ENCODE data around the gene KCNK7. TPM values are rescaled to one million over a fixed set of nuclear protein-coding genes. Genes with fewer than 3 reads are reported as not detected.

KCNK7 gene
- total RNA-seq: 0.18 and 0.47 TPM in 2 replicates

DNA sequence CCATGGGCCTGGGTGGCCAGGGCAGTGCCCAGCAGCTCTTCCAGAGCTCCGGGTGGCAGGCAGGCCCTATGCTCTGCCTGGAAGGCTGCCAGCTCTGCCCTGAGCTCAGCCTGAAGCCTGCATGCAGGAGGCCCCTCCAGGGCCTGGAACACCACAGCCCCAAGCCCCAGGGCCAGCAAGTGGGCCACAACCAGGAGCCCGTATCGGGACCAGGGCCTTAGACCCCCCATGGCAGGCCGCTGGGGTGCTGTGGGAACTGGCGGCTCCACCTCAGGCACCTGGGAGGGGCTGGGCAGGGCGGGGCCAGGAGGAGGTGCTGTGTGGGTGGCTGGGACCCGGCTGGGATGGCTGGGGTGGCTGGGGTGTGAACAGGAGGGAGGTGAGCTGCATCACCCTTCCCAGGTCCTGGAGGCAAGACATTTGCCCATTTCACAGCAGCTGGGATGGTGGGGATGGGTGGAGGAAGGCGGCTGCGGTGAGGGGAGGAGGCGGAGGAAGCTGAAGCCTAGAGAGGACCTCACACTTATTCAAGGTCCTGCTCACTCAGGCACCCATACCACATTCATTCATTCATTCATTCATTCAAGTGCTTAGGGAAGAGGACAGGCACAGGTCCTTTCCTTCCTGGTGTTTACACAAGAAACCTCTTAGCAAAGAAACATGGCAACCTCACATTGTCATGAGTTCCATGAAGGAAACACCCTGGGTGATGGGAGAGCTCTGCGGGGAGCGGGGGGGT lies at the start of gene KCNK7:
Gene KCNK7, minus strand, starts transcription at position 258 of the 739 bp plus-strand sequence. Its CDS starts 28 bp downstream, at position 230.

GRCh38 chr11:65637794-65638419 lies 42.3 kb upstream of the KCNK7 start, which contains the start of gene SIPA1:
Gene SIPA1 (plus strand): TSS chr11:65638101. CDS start chr11:65640922, 2,821 bp downstream.

DNA sequence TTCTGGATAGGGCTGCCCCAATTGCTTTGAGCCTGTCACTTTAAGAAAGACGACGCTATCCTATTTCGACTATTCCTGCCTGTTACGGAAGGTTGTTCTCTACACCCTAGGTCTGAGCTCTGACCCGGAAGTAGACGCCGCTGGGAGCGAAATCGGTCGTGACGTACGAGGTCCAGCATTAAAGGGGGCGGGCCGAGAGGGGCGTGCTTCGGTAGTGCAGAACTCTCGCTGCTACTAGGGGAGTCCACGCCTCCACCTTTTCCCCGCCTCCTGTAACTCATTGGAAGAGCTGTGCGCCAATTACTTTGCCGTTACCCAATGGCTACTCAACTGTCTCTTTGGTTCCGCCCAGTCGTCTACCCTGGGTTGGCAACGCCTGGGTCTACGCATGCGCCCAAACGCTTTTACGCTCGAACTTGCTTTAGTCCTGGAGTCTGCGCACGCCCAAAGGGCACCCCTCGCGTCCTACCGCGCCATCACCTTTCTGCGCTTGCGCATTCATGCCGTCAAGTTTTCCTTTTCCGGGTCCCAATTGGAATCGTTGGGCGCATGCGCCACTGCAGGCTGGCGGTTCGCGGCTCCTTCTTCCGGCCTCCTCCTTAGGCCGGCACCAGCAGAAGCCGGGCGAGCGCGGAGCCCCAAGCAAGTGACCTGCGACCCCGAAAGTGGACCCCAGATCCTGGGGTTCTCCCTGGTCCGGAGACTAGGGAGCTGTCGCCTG lies 19.8 kb upstream of the KCNK7 start, which contains the start of gene PCNX3:
Gene PCNX3, plus strand, starts transcription at position 548 of the 721 bp plus-strand sequence. CDS start 536 bp downstream, outside the sequence.

GRCh38 chr11:65575568-65576231 lies 19.9 kb downstream of the KCNK7 start, which contains the start of gene EHBP1L1:
Gene EHBP1L1 (plus strand): TSS chr11:65576053. CDS start chr11:65576303, 250 bp downstream.

DNA sequence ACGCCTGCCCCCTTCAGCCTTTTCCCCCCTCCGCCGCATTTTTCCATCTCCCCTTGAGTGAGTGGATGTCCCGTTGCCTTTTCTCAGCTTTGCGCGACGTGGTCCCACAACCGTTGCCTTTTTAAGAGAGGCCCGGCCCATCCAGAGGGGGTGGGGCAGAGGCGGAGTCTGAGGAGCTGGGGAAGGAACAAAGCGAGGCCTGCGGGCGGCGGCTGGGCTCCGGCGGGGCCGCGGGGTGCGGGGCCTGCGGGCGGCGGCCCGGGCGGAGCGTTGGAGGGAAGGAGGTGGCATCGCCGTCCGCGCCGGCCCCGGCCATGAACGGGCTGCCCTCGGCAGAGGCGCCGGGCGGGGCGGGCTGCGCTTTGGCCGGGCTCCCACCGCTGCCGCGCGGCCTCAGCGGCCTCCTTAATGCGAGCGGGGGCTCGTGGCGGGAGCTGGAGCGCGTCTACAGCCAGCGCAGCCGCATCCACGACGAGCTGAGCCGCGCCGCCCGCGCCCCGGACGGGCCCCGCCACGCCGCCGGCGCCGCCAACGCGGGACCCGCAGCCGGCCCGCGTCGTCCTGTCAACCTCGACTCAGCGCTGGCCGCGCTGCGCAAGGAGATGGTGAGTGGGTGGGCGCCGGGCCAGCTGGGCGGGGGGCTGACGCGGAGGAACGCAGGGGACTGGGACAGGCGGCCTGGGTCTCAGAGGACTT lies 23.1 kb downstream of the KCNK7 start, which contains the start of gene FAM89B:
Gene FAM89B, plus strand, starts transcription at position 183 of the 696 bp plus-strand sequence. Its CDS starts 132 bp downstream, at position 315.

GRCh38 chr11:65569973-65570918 lies 25.4 kb downstream of the KCNK7 start, which contains the start of gene ZNRD2:
Gene ZNRD2 (plus strand): TSS chr11:65570477. CDS start chr11:65570492, 15 bp downstream.

DNA sequence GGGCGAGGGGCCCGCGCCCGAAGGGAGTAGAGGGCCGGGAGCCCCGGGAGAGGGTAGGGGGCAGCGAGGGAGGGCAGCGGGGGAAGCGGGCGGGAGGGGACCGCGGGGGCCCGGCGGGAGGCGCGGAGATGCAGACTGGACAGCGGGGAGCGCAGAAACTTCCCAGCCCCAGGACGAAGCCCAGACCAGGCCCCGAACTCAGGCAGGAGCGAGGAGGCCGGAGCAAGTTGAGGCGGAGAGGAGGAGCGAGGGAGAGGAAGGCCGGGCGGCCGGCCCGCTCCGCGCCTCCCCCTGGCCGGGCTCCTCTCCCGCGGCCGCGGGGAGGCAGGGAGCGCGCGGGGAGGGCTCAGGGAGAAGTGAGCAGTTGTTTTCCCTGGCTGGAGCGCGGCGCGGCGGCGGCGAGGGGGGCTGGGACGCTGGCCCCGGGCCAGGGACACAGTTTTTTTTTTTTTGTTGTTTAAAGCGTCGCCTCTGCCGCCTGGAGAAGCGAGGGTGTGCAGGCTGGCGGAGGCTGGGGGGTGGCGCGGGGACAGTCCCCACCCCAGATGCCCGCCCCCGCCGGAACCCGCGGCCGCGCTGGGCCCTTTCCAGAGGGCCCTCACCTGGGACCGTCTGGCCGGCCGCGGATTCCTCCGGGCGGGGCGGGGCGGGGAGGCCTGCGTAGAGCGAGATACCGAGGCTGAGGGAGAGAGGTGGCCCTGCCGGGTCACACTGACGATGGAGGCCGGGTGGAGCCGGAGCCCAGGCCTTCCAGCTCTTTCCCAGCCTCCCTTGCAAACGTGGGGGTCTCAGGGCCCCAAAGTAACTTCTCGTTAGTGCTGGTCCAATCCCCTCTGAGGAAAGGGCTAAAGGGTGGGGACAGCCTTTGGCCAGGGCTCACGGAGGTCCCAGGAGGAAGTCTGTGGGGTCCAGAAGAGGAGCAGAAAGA lies 37.3 kb downstream of the KCNK7 start, which contains the start of gene LTBP3:
Gene LTBP3, minus strand, starts transcription at position 358 of the 928 bp plus-strand sequence. CDS start 400 bp downstream, outside the sequence.

Other genes with a start within 250 kb of the KCNK7 start
- 0.09 and 0.27 TPM in 2 replicates for gene TIGD3, start 241.0 kb downstream of the KCNK7 start, total RNA-seq
- 0.75 and 0.90 TPM in 2 replicates for gene SLC25A45, start 213.2 kb downstream of the KCNK7 start, total RNA-seq
- gene FRMD8, start 209.2 kb downstream of the KCNK7 start, total RNA-seq: 57.5 and 58.2 TPM in 2 replicates
- gene NEAT1, start 173.0 kb downstream of the KCNK7 start, total RNA-seq: 78.3 and 264 TPM in 2 replicates
- gene MALAT1, start 96.8 kb downstream of the KCNK7 start, total RNA-seq: 3,896 and 9,461 TPM in 2 replicates
- gene SCYL1, start 70.7 kb downstream of the KCNK7 start, total RNA-seq: 64.0 and 70.9 TPM in 2 replicates
- 22.0 and 64.9 TPM in 2 replicates for gene LTBP3, start 37.4 kb downstream of the KCNK7 start, total RNA-seq
- 46.6 and 57.7 TPM in 2 replicates for gene ZNRD2, start 25.3 kb downstream of the KCNK7 start, total RNA-seq
- gene FAM89B, start 23.3 kb downstream of the KCNK7 start, total RNA-seq: 17.2 and 22.1 TPM in 2 replicates
- 27.8 and 58.7 TPM in 2 replicates for gene EHBP1L1, start 19.7 kb downstream of the KCNK7 start, total RNA-seq
- gene MAP3K11, start 18.4 kb upstream of the KCNK7 start, total RNA-seq: 76.3 and 82.1 TPM in 2 replicates
- gene PCNX3, start 20.0 kb upstream of the KCNK7 start, total RNA-seq: 12.2 and 17.9 TPM in 2 replicates
- 44.3 and 58.9 TPM in 2 replicates for gene SIPA1, start 42.3 kb upstream of the KCNK7 start, total RNA-seq
- 16.1 and 26.0 TPM in 2 replicates for gene RELA, start 67.1 kb upstream of the KCNK7 start, total RNA-seq
- gene KAT5, start 116.5 kb upstream of the KCNK7 start, total RNA-seq: 37.5 and 39.5 TPM in 2 replicates
- gene RNASEH2C, start 125.0 kb upstream of the KCNK7 start, total RNA-seq: 47.5 and 48.0 TPM in 2 replicates
- 5.5 and 8.0 TPM in 2 replicates for gene AP5B1, start 185.2 kb upstream of the KCNK7 start, total RNA-seq
- not detected in 2 replicates for gene OVOL1, start 191.3 kb upstream of the KCNK7 start, total RNA-seq
- gene SNX32, start 238.2 kb upstream of the KCNK7 start, total RNA-seq: 0.36 and 0.38 TPM in 2 replicates